Measurements from ENCODE around the gene KATNA1.
"Not testable (repeated sequence)": the region's sequence is repeated elsewhere in the genome, so short reads cannot be mapped to it uniquely, and the experiment has no call there.

Gene KATNA1

DNA sequence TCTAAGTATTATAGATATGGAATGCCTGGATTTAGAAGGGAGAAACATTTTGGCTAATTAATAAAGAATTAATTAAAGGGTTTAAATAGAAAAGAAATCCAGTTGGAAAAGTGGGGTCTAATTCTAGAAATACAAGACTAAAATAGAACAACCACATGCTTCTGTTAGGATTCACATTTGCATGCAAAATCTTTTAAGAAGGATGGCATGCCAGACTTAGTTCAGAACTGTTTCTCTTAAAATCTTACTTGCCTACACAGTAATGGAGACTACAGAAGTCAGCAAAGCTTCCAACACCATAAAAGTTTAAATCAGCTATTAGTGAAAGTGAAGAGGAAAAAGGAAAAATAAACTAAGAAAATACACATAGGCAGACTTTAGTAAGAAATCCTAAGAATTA is 32.7 kb upstream of the KATNA1 start:
- no peak for TF ChIP-seq ZFX (IDR thresholded peaks at IDR 0.05; ENCODE audit: borderline replicate concordance)
- TF ChIP-seq, protein P1, sequence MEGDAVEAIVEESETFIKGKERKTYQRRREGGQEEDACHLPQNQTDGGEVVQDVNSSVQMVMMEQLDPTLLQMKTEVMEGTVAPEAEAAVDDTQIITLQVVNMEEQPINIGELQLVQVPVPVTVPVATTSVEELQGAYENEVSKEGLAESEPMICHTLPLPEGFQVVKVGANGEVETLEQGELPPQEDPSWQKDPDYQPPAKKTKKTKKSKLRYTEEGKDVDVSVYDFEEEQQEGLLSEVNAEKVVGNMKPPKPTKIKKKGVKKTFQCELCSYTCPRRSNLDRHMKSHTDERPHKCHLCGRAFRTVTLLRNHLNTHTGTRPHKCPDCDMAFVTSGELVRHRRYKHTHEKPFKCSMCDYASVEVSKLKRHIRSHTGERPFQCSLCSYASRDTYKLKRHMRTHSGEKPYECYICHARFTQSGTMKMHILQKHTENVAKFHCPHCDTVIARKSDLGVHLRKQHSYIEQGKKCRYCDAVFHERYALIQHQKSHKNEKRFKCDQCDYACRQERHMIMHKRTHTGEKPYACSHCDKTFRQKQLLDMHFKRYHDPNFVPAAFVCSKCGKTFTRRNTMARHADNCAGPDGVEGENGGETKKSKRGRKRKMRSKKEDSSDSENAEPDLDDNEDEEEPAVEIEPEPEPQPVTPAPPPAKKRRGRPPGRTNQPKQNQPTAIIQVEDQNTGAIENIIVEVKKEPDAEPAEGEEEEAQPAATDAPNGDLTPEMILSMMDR (IDR thresholded peaks at IDR 0.05), result no peak
- no peak overlapping the region for H3K27ac ChIP-seq

DNA sequence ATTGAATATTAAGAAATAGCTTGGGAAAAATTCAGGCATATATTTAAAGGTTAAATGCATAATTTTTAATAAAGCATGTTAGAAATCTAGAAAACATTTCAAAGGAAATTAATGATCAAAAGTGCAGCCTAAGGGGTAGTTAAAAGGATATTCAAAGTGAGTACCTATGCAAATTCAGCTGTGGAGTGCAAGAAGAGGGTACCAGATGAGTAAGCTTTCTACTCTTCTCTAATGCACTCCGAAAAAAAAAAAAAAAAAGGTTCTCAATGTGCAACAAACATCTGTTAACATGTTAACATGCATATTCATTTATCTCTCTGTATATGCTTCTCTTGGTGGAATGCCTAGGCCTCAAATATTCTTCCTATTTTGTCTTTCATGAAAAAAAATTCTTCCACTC is 32.0 kb upstream of the KATNA1 start:
- TF ChIP-seq, protein P1 (IDR thresholded peaks at IDR 0.05), result no peak
- TF ChIP-seq ZFX (IDR thresholded peaks at IDR 0.05; ENCODE audit: borderline replicate concordance), result no peak
- H3K27ac ChIP-seq, result no peak overlapping the region

DNA sequence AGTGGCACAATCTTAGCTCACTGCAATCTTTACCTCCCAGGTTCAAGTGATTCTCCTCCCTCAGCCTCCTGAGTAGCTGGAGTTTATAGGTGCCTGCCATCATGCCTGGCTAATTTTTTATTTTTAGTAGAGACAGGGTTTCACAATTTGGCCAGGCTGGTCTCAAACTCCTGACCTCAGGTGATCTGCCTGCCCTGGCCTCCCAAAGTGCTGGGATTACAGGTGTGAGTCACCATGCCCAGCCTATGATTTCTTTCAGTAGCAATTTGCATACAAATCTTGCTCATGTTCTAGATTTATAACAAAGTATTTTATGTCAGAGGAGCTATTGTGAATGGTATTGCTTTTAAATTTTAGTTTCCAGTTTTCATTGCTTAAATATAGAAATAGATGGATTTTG is 23.8 kb upstream of the KATNA1 start:
- not testable (repeated sequence) for H3K27ac ChIP-seq

DNA sequence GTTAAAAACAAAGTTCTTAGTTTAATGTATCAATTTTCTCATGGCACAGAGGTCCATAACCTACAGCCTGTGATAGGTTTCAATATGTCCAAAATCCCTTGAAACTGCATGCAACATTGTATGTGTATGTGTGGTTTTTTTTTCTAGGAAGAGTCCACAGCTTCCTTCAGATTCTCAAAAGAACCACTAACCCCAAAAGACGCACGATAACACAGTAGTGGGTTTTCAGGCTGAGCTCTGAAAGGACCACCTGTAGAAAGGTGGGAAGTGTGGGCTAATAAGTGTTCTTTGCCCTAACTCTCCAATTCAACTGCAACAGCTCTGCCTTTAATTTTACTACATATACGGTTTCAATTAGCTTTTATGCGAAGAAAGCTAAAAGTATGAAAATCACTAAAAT is 11.5 kb upstream of the KATNA1 start:
- no peak overlapping the region for H3K27ac ChIP-seq
- TF ChIP-seq, protein P1 (IDR thresholded peaks at IDR 0.05), result no peak
- no peak for TF ChIP-seq ZFX (IDR thresholded peaks at IDR 0.05; ENCODE audit: borderline replicate concordance)

DNA sequence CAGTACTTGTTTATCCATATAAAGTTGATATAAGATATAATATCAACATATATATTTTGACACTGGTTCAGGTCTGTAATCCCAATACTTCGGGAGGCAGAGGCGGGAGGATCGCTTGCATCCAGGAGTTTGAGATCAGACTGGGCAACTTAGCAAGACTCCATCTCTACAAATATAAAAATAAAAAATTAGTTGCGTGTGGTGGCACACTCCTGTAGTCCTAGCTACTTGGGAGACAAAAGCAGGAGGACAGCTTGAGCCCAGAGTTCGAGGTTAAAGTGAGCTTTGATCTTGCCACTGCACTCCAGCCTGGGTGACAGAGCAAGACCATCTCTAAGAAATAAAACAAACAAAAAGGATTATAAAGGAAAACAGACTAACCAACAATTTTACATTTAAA is 8.9 kb upstream of the KATNA1 start:
- TF ChIP-seq, protein P1 (IDR thresholded peaks at IDR 0.05), result no peak
- TF ChIP-seq ZFX (IDR thresholded peaks at IDR 0.05; ENCODE audit: borderline replicate concordance), result no peak
- no peak overlapping the region for H3K27ac ChIP-seq

DNA sequence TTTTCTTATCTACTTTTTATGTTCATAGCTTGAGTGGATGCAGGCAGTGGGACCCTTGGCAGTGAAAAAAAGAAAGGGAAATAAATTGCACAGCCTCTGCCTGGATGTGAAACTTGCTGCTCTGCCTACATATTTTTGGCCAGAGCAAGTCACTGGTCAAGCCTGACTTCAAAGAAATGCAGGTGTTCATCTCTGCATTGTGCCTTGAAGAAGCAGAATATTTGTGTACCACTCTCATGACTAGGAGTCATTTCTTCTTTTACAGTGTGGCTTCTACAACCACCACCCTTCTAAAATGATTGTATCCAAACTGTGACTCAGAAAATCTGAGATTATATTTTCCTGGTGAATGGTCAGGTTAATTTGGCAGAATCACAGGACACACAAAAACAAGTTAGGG is 2.5 kb upstream of the KATNA1 start:
- TF ChIP-seq, protein P1 (IDR thresholded peaks at IDR 0.05), result no peak
- no peak for TF ChIP-seq ZFX (IDR thresholded peaks at IDR 0.05; ENCODE audit: borderline replicate concordance)
- no peak overlapping the region for H3K27ac ChIP-seq

DNA sequence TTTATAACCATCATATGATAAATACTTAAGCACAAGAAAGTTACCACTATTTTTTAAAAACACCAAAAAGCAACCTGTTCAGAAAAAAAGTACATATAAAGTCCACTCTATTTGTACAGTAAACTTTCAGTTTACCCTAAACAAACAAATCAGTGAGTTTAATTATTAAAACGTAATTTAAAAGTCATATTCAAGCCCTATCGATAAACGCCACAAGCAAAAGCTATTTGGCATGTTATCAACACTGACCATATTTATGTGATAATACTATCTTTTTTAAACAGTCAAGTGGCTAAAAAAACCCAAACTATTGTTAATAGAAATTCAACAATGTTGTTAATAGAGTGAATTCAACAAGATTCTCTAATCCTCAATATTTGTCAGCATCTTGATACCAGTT is 1.9 kb downstream of the KATNA1 start:
- no peak overlapping the region for H3K27ac ChIP-seq
- TF ChIP-seq ZFX (IDR thresholded peaks at IDR 0.05; ENCODE audit: borderline replicate concordance), result no peak
- TF ChIP-seq, protein P1 (IDR thresholded peaks at IDR 0.05), result no peak

DNA sequence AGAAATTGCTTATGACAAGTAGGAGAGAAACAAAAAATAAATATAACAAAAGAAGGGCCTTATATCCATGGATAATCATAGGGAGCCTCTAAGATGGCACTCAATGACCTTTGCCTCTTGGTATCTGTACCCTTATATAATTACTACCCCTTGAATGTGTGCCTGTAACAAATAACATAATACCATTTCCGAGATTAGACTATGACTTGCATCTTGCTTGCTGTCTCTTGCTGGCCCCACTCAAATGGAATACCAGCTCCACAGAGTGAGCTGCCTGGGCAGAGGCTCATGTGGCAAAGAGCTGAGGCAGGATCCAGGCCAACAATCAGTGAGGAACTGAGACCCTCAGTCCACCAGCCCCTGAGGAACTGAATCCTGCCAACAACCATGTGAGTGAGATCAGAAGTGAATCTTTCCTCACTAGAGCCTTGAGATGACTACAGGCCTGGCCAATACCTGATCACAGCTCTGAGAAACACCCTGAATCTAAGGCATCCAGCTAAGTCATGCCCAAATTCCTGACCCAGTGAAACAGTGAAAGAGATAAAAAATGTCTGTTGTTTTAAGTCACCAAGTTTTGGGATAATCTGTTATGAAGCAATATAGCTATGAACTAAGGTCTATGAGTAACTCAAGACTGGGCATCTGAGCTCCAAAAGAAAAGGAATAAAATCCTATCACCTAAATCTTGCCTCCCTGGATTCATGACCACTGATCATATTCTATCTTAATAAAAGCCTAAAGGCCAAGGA is 5.5 kb downstream of the KATNA1 start:
- TF ChIP-seq, protein P1 (IDR thresholded peaks at IDR 0.05), result no peak
- no peak for TF ChIP-seq ZFX (IDR thresholded peaks at IDR 0.05; ENCODE audit: borderline replicate concordance)
- H3K27ac ChIP-seq, result no peak overlapping the region

Data from 22Rv1 (cell line).